Stimulated activated naive CD4-positive, alpha-beta T cell (primary cell): ENCODE data around the gene PRR18.
"Not testable (repeated sequence)": the region's sequence is repeated elsewhere in the genome, so short reads cannot be mapped to it uniquely, and the experiment has no call there.

ENCODE experiments used
- DNase-seq, 6 experiments: peaks; one replicate each; lab custom pipeline; 2025; lab: John Stamatoyannopoulos, UW

Gene PRR18, protein sequence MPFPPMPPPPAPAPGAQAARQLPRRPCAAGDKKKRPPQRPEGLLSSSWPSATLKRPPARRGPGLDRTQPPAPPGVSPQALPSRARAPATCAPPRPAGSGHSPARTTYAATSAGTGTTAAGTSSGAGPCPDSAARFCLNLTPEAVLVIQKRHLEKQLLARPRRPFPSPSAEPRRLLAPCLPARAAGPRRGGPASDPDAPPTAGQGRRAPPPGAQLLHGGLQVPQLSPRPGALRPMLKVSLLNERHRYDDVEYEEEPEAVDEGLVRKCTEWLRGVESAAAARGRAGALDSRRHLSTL

GRCh38 chr6:166308033-166308768 is at the start of gene PRR18:
Gene PRR18 (minus strand): TSS chr6:166308392. CDS start chr6:166308142, 250 bp downstream.
- peak in 1 of 6 experiments; percentile 25 for DNase-seq

GRCh38 chr6:166355552-166355951 is 47.4 kb upstream of the PRR18 start:
- no peak for DNase-seq

- DNase-seq = no peak
Observed at GRCh38 chr6:166354965-166355364, 46.8 kb upstream of the PRR18 start.

GRCh38 chr6:166354143-166354542 is 46.0 kb upstream of the PRR18 start:
- DNase-seq = no peak

GRCh38 chr6:166353507-166353906 is 45.3 kb upstream of the PRR18 start:
- DNase-seq = no peak

DNA sequence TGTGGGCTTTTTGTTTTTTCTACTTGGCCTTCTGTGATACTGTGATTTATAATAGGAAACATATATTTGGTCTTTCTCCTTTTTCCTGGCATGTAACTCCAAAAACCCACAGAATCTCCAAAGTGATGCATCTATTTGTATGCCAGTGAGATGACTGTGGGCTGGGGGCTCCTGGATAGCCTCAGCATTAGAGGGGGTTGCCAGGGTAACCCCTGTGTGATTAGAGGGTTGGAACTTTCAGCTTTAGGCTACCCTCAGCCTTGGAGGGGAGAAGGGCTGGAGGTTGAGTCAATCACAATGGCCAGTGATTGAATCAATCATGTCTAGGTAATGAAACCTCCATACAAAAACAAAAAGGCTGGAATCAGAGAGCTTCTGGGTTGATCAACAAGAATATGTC is 44.7 kb upstream of the PRR18 start:
- no peak for DNase-seq

DNA sequence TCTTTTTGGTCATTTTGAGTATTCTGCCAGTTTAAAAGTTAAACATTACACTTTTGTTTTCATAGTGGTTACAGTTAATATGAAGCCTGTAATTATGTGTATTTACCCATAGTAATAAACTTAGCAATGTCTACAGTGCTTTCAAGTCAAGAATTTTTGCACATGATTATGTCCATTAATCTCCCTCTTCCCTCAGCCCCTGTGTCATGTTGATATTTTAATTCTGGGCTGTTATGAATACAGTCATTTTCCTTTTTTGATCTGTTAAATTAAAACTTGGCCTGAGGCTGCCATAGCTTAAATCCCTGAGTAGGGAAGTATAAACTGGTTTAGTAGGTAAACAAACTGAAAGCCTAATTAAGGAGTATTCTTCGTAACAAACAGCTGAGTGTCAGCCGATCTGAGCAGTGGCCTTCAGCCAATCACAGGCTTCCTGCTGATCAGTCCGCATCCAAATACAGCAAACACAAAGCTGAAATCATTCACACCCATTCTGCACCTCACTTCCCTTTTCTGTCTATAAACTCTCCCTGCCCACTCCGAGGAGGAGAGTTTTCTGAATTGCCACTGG is 43.6 kb upstream of the PRR18 start:
- DNase-seq = no peak

- DNase-seq = no peak
Observed at GRCh38 chr6:166348305-166348949, 40.2 kb upstream of the PRR18 start.

DNA sequence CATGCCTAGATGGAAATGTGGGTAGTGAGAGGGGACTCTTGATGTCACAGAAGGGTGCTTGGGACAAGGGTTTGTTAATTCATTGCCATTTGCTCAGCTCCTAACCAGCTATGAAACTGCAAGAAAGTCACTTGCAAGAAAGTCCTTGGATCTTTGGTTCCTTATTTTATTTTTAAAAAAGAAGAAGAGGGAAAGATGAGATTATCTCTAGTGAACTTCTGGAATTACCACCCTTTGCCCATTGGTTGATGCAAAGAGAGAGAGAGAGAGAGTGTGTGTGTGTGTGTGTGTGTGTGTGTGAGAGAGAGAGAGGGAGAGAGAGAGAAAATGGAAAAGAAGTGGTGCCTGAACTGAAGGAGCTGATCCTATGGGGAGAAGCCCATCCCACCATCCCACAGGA is 38.8 kb upstream of the PRR18 start:
- DNase-seq = no peak

GRCh38 chr6:166346449-166346848 is 38.3 kb upstream of the PRR18 start:
- DNase-seq = no peak

DNA sequence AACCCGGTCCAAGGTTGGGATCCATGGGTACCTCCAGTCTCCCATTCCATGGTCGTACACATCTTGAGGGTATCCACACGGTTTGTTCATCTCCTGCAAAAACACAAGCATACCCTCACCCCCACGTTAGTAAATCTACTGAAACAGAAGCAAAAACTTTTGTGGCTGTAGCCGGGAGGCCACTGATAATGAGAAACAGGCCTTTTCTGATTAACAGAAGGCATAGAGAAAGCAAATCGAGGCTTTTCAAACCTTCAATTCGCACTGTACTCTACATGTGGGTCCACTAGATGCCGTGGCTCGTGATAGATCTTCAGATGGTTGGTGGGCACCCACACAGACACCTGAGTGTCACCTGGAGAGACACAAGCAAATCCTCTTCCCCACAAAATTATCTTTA is 37.5 kb upstream of the PRR18 start:
- not testable (repeated sequence) for DNase-seq

GRCh38 chr6:166344921-166345320 is 36.7 kb upstream of the PRR18 start:
- not testable (repeated sequence) for DNase-seq

GRCh38 chr6:166344240-166344639 is 36.0 kb upstream of the PRR18 start:
- no peak for DNase-seq

- DNase-seq = no peak
Observed at GRCh38 chr6:166343150-166343487, 34.9 kb upstream of the PRR18 start.

DNA sequence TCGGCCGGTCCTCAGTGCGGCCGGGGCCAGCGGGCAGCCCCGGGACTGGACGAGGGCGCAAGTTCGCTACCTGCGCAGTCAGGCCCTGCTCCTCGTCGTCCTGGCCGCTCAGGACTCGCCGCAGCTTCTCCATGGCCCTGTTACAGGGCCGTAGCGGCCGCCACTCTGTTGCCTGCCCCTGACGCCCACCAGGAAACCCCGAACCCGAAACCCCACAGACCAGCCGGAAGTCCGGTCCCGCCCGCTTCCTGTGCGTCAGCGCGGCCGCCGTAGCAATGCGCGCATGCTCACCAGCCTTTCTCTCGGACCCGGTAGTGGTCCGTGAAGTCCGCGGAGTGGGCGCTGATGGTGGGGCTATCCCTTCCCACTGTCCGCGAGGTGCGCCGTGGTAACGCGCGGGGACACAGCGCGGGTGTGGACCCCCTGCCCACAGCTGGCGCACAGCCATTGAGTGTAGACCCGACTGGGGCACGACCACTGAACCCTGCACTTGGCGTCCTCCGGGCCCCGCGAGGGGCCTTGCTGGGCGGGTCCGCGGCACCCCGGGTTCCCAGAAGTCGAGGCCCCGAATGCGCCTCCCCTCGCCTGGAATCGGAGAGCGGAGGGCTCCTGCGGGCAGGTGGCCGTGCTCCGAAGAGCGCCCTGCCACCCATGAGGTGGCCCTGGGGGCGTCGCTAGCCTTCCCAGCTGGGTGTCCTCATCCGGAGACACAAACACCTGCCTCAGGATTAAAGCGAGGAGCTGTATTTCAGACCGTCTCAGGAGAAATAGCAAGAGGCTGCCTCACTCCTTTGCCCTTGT is 34.4 kb upstream of the PRR18 start, which contains the start of gene SFT2D1:
Gene SFT2D1 (minus strand): TSS at position 197 of the 801 bp plus-strand sequence. CDS start 64 bp downstream, at position 133.
- peak; percentile 25 to 55 (median 44) for DNase-seq

- DNase-seq = peak in 1 of 6 experiments; percentile 67
Observed at GRCh38 chr6:166341977-166342348, 33.8 kb upstream of the PRR18 start.

- peak in 3 of 6 experiments; percentile 28 to 67 (median 37) for DNase-seq
Observed at GRCh38 chr6:166341464-166341863, 33.3 kb upstream of the PRR18 start.

DNA sequence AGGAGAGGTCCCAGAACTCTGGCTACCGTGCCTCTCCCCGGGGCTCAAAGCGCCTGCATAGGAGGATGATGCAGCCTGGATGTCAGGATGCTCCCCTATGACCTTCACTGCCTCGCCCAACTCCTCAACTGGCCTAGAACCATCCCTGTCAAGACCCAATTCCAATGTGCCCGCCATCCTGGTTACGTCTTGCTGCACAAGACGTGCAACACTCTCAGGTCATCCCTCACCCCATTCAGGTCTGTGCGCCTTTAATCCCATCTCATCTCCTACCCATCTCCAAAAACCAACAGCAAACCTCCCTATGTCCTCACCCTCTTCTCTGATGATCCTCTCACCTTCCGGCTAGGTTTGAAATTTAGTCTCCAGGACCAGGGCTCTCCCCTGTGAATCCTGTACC is 30.7 kb upstream of the PRR18 start:
- no peak for DNase-seq

DNA sequence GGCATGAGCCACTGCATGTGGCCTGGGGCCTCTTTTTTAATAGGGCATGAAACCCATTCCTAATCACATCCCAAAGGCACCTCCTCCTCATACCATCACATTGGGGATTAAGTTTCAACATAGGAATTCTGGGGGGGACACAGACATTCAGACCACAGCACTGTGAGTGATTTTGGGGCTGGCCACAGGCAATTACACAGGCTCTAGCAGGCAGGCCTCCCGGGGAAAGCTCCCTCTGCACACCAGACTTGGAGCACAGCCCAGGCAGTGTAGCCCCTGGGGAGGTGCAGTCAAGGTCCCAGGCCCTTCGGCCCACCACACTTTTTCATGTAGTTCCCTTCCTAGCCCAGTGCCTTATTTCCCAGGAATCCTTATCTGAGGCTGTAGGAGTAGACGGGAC is 28.7 kb upstream of the PRR18 start:
- DNase-seq = no peak

GRCh38 chr6:166335378-166336302 is 27.4 kb upstream of the PRR18 start:
- DNase-seq = no peak

GRCh38 chr6:166334878-166335277 is 26.7 kb upstream of the PRR18 start:
- no peak for DNase-seq
